ENCODE data around the gene C1orf87.

C1orf87 gene

DNA sequence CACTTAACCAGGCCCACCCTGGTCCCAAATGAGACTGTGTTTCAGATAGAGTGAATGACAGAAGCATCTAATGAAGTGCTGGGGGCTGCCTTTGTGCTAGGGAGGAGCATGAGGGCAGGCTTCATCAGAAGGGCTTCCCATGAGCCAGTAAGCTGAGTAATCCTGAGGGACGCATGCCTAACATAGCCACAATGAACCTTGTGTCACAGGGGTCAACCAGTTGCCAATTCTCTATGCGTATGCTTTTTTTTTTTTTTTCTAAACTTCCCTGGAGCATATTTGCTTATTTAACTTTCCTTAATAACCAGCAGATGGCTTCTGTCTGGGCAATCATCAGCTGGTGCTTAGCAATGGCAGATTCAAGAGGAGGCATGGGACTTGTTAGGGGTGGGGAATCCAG, 121.5 kb downstream of the C1orf87 start:
- CTCF ChIA-PET: interaction anchor here (0.6 to 3.3 kb wide), 3 partner anchors 20 to 174 kb away, joined by 3 to 18 read pairs (median 3); no protein-coding TSS in a partner anchor
- DNase-seq (ENCODE audit: extremely low spot score): no peak
- POLR2A ChIA-PET: no interaction called here
- TF ChIP-seq, protein P1, sequence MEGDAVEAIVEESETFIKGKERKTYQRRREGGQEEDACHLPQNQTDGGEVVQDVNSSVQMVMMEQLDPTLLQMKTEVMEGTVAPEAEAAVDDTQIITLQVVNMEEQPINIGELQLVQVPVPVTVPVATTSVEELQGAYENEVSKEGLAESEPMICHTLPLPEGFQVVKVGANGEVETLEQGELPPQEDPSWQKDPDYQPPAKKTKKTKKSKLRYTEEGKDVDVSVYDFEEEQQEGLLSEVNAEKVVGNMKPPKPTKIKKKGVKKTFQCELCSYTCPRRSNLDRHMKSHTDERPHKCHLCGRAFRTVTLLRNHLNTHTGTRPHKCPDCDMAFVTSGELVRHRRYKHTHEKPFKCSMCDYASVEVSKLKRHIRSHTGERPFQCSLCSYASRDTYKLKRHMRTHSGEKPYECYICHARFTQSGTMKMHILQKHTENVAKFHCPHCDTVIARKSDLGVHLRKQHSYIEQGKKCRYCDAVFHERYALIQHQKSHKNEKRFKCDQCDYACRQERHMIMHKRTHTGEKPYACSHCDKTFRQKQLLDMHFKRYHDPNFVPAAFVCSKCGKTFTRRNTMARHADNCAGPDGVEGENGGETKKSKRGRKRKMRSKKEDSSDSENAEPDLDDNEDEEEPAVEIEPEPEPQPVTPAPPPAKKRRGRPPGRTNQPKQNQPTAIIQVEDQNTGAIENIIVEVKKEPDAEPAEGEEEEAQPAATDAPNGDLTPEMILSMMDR (IDR thresholded peaks at IDR 0.05; ENCODE audit: control extremely low read depth, extremely low read depth, low read depth, missing control alignments): no peak

- ChIA-PET CTCF (interaction anchor here (1.0 to 3.3 kb wide), 4 partner anchors 10 to 24 kb away, joined by 3 to 18 read pairs (median 4); no protein-coding TSS in a partner anchor), POLR2A (no interaction called here)
- DNase-seq (ENCODE audit: extremely low spot score): no peak
- TF ChIP-seq, protein P1 (IDR thresholded peaks at IDR 0.05; ENCODE audit: control extremely low read depth, extremely low read depth, low read depth, missing control alignments): no peak
These were observed 123.9 kb downstream of the C1orf87 start for GRCh38 chr1:59949648-59950047.

DNA sequence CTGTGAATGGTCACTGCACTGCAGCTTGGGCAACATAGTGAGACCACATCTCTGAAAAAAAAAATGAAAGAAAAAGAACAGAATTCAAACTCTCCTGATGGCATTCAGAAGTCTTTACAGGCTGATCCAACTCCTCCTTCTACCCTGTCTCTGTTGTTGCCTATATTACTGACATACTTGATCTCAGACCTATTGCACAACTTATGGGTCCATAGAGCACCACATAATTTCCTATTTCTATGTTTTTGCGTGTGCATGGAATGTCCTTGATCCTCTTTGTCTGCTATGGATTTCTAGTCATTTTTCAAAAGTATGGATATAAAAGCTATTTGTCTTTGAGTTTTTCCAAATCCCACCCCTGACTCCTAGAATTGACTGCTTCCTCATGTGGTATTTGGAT, 124.6 kb downstream of the C1orf87 start:
- ChIA-PET CTCF (interaction anchor here (1.0 to 1.6 kb wide), 3 partner anchors 8 to 23 kb away, joined by 3 to 4 read pairs (median 4); no protein-coding TSS in a partner anchor), POLR2A (no interaction called here)
- no peak for DNase-seq (ENCODE audit: extremely low spot score)
- TF ChIP-seq, protein P1 (IDR thresholded peaks at IDR 0.05; ENCODE audit: control extremely low read depth, extremely low read depth, low read depth, missing control alignments): no peak

DNA sequence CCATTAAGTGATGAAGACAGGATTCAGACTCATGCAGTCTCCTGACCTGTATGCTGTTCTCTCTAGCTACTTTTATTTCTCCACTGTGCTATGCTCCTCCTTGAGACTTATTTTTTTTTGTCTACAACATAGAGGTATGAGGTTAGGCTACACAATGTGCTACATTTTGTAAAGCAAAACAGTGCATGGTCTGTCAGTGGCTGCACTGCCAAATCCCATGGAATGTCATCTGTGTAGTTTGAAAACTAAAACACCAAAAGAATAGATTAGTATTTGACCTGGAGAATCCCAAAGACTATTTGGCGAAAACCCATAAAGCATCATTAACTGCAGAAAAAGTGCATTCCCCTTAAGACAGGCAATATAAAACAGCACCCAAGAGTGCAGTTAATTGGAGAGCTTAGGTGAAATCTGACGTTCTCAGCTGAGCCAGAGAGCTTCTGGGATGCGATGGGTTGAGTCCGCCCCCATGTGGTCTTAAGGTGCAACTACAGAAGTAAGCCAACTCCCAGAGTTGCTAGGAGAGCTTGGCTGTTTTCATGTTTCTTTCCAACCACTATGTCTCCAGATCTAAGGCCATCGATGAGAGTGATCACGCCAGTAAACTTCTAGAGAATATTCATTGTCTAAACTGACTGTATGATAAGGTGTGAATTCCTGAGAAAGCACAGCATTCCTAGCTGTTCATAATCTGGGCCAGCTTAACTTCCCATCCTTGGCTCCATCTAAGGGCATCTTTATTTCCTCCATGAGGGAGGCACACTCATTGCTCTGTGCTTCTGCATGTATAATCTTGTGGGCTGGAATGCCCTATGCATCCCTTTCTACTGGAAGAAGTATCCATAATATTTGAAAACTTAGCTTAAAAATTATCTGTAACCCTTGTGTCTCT, 126.3 kb downstream of the C1orf87 start:
- DNase-seq (ENCODE audit: extremely low spot score): peak; percentile 63
- POLR2A ChIA-PET: interaction anchor here (0.6 to 0.7 kb wide), 2 partner anchors 588 to 1163 kb away, joined by 3 to 4 read pairs; partner anchors contain the start of gene JUN
- TF ChIP-seq, protein P1 (IDR thresholded peaks at IDR 0.05; ENCODE audit: control extremely low read depth, extremely low read depth, low read depth, missing control alignments): peak; percentile 87
- CTCF ChIA-PET: interaction anchor here (0.6 to 2.9 kb wide), 29 partner anchors 9 to 1432 kb away, joined by 3 to 32 read pairs (median 5); partner anchors contain the start of gene CYP2J2

GRCh38 chr1:59945790-59946189, 127.8 kb downstream of the C1orf87 start:
- CTCF ChIA-PET: interaction anchor here (2.2 to 2.9 kb wide), 4 partner anchors 11 to 23 kb away, joined by 8 to 32 read pairs (median 16); partner anchors contain the start of gene CYP2J2

More at GRCh38 chr1:59945790-59946189, 127.8 kb downstream of the C1orf87 start:
- DNase-seq (ENCODE audit: extremely low spot score): no peak
- POLR2A ChIA-PET: no interaction called here
- TF ChIP-seq, protein P1 (IDR thresholded peaks at IDR 0.05; ENCODE audit: control extremely low read depth, extremely low read depth, low read depth, missing control alignments): no peak
